ENCODE measurements around the gene RNF130.

The RNF130 gene

DNA sequence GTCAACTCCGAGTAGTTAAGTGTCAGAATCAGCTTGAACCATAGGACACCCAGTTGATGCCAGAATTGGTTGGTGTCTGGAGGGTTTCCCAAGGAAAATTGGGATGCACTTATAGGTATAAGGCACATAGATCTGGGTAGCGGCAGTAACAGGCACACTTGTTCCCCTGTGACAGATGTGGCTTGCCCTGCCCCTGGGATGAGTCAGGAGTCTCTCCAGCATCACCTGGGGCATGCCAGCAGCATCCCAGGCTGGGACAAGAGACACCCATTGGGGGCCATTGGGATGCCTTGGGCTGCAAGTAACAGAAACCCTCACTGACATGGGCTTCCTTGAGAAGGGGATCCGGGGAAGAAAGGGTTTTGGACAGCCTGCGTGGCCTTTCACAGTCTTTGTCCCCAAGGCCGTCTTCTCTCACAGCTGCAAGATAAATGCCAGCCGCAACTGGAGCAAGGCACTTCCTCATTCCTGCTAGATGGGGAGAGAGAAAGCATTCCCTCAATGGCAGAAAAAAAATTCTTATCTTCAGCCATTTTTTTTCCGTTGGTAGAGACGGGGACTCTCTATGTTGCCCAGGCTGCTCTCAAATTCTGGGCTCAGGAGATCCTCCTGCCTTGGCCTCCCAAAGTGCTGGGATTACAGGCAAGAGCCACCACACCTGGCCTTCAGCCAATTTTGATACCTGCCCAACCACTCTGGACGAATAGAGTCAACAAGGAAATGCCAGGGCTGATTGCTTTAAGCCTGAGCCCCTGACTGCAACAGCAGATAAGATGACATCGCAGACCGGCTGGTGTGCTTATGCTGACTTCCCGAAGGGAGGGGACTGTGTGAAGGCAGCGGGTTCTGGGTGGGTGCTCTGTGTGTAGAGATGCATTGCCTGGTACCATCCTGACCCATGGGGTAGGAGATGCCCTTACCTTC is 13.3 kb upstream of the RNF130 start:
- no peak for DNase-seq (ENCODE audit: low read depth)

DNA sequence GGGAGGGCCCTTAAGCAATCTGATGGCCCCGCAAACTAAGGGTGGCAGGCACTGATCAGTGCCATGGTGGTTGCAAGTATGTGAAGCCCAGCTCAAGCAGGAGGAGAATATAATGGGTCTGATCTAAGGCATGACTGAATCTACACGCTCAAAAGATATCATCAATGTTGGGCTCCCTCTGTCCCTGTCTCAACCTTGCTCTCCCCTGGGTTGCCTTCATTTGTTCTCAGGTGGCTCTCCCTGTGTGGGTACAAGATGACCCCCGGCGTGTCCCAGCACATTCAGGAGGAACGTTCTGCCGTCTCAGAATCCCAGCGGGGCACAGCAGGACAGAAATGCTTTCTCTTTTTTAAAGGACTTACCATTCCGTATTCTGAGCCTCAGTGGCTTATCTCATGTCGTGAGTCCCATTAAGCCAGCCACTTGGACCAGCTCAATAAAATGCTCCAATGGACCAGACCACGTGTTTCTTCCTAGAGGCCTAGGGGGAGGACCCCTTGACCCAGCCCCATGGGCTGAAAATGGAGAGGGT is 12.0 kb upstream of the RNF130 start:
- DNase-seq (ENCODE audit: low read depth): no peak

DNA sequence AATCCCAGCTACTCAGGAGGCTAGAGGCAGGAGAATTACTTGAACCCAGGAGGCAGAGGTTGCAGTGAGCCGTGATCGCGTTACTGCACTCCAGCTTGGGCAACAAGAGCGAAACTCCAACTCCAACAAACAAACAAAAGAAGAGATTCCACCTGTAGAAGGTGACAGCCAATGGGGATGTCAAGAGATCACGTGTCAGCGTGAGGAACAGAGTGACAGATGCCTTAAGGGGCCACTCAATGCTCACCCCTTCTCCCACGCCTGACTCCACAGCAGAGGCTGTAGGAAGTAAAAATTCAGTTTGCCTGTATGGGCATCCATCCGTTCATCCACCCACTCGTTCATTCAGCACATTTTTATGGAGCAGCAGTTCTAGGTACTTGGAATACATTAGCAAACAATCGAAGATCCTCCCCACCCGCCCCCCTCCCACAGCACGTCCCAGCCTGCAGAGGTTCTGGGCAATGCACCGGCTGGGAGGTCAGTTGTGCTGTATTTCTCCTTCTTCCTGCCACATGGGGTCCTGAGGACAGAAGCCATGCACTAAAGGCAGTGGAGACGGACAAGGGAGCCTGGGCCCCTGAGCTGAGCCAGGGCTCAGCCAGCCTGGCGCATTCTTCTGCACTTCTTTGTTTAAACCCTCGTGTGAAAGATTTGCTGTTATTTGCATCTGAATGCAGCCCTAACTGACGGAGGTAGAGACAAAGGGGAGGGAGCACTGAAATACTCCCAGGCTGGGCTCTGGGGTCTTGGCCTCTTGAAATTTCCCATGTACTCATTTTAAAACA is 11.3 kb upstream of the RNF130 start:
- DNase-seq (ENCODE audit: low read depth): no peak

DNA sequence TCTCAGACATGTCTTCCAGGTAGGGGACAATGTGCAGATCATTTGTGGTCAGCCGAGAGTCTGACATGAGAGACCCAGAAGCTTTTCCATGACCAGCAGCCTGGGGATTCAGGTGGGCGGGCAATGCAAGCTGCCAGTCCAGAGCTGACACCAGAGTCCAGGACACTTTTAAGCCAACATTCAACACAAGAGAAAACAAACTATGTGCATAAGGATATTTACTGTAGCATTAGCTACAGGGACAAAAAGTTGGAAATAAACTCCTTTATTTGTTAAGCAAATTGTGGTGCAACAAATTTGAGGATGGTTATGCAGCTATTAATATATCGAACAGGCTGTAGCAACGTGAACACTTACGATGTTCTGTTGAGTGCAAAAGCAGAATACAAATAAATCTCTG is 9.9 kb upstream of the RNF130 start:
- DNase-seq (ENCODE audit: low read depth): no peak

DNA sequence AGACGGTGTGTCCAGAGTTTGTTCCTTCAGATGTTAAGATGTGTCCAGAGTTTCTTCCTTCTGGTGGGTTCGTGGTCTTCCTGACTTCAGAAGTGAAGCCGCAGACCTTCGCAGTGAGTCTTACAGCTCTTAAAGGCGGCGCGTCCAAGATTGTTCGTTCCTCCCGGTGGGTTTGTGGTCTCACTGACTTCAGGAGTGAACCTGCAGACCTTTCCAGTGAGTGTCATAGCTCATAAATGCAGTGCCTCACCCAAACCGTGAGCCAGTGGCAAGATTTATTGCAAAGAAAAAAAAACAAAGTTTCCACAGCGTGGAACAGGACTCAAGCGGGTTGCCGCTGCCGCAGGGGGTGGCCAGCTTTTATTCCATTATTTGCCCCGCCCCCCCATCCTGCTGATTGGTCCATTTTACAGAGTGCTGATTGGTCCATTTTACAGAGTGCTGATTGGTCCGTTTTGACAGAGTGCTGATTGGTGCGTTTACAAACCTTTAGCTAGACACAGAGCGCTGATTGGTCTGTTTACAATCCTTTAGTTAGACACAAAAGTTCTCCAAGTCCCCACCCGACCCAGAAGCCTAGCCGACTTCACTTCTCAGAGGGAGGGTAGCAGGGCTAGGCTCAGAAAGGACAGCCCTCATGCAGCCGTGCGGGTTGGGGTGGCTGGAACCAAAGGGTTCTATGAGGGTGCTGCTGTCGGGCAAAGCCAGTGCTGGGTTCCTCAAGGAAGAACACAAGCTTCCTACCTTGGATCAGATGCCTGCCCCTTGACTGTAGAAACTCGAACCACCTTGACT is 9.1 kb upstream of the RNF130 start:
- no peak for DNase-seq (ENCODE audit: low read depth)

DNA sequence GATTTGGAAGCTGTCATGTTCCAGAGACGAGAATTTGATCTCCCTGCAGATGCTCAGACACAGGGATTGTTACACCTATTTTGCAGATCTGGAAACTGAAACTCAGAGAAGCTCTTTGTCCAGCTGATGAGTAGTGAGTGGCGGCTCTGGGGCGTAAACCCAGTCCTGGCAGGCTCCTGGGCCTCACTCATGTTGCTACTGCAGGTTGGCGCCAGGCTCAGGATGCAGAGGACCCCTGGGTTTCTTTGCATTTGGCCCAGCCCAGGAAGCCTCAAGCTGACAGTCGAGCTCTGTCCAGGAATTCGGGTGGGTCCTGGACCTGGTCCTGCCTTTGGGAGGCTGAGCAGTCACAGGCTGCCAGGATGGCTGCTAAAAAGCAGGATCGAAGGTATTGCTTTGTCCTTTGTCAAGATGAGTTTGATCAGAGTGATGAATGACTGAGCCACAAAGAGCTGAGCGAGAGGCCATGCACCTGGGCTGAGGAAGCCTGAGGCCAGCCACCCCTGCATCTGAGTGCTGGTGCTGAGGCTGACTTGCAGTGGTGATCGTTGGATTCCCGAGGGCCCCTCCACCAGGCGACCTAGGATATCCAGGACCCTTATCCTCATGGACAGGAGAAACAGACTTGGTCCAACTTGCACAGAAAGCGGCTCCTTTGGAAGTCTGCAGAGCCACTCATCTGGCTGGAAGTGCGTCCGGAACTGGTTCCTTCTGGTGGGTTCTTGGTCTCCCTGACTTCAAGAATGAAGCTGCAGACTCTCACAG is 8.3 kb upstream of the RNF130 start:
- DNase-seq (ENCODE audit: low read depth): no peak

DNA sequence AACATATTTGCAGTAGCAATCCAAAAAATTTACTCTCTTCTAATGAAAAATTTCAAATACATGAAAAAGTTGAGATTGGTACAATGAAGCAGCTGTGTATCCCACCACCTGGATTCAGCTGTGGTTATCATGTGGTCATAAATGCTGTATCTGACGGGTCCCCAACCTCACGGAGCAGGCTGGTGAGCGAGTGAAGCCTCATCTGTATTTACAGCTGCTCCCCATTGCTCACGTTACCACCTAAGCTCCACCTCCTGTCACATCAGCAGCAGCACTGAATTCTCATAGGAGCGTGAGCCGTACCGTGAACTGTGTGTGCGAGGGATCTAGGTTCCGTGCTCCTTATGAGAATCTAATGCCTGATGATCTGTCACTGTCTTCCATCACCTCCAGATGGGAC is 6.8 kb upstream of the RNF130 start:
- DNase-seq (ENCODE audit: low read depth): no peak

DNA sequence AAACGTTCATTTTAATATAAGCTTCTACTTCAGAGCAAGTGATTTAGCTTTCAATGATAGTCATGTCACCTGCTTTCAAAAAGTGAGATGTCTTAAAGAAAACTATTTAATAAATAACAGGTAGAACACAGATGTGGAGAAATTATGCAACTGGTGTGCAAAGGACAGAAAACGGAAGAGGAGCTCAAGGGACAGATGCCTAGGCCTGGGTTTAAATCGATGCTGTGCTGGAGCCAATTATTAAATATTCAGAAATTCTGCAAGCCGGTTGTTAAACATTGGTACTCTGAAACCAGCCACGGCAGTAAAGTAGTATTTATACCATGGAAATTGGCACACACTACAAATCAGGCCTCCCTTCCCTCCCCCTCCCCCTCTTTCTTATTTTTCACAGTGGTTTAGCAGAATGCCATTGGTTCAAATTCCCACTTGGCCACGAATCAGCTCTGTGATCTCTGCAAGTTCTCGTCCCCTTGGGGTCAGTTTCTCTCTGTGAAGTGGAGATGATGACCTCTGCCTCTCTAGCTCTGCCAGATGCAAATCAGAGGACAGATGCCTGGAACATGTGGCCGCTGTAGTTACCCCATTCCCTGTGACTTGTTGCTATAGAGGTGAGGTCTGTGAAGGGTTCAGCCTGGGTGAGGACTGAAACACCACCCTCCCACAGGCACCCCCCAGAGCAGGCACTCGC is 6.2 kb upstream of the RNF130 start:
- DNase-seq (ENCODE audit: low read depth): no peak

DNA sequence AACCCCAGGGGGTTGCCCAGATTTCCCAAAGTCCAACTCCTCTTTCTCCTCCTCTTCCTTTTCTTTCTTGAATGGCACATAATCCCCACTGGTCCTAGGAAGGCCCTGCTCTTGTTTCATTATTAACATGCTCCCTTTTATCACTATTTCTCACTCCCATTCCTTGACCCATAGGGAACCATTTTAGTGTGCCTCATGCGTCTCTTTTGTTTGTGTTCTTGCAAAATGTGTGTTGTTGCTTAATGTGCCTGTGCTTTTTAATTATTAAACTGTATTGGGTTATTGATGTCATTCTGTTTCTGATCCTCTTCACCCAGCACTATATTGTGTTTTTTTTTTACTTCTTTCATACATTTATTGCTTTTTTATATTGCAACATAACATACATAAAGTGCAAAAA is 4.1 kb upstream of the RNF130 start:
- DNase-seq (ENCODE audit: low read depth): no peak

DNA sequence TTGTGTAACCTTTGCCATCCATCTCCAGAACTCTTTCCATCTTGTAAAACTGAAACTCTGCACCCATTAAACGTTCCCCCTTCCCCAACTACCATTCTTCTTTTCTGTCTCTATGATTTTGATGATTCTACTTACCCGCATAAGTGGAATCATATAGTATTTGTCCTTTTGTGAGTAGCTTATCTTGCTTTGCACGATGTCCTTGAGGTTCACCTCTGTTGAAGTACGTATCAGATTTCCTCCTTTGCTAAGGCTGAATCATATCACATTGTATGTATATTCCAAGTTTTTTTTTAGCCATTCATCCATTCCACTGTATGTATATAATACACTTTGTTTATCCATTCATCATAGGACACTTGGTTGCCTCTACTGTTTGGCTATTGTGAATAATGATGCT is 2.9 kb upstream of the RNF130 start:
- DNase-seq (ENCODE audit: low read depth): no peak

DNA sequence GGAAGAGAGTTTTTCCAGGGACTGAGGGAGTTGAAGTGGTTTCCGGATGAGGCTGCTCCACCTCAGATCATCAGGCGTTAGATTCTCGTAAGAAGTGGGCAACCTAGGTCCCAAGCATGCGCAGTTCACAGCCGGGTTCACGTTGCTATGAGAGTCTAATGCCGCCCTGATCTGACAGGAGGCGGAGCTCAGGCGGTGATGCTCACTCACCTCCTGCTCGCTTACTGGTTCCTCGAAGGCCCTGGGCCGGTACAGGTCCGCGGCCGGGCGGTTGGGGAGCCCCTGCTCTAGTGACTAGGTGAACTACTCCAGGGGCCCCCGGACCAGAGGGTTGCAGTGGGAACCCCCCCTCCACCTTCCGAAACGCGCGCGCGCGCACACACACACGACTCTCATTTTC is 997 bp upstream of the RNF130 start:
- DNase-seq (ENCODE audit: low read depth): no peak

DNA sequence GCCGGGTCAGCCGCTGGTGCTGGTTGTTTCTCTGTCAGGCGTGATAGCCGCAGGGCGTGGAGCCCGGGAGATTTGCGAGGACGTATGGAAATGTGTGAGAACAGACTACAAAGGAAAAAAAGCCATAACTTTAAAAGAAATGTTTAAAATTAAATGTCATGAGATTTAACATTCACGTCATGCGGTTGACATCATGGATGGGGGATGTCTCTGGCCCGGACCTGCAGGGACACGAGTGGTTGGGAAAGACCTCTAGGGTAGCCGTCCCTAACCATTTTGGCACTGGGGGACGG is 643 bp upstream of the RNF130 start:
- DNase-seq (ENCODE audit: low read depth): no peak

DNA sequence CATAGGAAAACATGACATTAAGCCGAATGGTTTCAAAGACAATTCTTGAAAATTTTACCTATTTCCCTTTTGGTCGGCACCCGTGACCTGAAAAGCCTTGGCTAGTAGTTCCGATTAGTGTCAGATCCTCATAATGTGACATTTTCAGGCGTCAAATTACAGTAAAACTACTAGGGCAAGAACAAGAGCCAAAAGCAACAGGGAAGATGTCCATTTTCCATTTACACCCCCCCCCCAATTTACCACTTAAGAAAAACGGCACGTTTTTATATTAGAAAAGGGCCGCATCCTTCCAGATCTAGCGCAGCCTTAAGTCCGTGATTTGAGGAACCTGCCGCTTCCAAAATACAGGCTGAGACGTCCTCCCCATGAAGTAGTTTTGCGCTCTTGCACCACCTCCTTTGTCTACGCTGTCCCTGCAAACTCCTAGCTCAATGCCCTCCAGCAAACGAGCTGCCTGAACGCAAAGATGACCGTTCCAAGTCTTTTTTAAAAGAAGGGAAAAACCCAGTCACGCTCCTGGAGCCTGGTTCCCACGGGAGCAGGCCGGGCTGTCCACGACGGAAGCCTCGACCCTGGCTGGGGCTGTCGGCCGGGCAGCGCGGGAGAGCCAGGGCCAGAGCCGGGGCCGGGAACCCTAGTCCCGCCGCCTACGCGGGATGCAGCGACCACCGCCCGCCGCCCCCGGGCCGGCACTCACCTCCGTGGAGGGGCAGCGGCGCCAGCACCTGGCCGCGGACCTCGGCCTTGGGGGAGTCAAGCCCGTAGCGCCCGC is 616 bp downstream of the RNF130 start:
- DNase-seq (ENCODE audit: low read depth): no peak

DNA sequence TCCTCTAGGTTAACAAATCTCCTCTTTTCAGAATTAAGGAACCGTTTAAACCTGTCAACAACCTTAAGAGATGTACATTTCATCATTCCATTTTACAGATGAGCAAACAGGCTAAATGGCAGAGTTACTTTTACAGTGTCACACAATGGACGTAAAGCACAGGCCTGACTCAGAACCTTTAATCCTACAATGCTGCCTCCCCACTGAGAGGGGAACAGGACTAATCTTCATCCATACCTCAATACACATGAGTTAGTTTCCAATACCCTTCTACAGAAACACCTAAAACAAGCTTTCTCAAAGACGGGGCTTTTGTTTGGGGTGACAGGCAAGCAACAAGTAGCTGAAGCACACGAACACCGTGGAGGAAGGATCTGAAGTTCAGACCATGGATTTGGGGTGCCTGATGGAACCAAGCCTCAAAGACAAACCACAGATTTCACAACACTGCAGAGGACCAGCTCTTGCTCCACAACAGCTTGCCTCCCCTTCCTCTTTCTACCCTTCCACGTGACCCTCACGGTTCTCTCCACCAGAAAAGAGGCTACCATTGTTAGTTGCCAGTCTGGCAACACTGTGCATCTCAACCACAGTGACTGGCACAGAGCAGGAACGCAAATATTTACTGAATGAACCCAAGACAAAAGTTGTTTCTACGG is 1.8 kb downstream of the RNF130 start:
- DNase-seq (ENCODE audit: low read depth): no peak

DNA sequence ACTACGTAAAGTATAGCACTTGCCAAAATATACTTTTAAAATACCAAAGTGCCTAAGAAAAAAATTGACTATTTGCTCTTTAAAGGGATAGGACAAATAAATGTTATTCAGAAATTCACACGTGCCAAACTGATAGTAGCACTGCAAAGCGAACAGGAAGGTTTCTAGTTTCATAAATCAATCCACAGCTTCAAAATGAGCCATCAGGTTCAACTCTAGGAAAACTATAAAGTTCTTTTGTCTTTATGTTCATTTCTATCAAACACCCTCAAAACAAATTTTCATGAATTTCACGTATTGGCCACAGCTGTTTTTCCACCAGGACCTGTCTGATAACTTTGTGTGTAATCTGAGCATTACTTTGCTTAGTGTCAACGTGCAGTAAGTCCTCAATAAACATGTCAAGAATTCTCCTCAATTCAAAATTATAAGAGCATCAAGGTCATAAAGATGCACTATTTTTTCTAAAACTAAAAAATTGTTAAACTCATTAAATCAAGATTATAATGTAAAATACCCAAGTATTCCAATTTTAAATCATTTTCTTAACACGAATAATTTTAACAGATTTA is 3.0 kb downstream of the RNF130 start:
- no peak for DNase-seq (ENCODE audit: low read depth)

DNA sequence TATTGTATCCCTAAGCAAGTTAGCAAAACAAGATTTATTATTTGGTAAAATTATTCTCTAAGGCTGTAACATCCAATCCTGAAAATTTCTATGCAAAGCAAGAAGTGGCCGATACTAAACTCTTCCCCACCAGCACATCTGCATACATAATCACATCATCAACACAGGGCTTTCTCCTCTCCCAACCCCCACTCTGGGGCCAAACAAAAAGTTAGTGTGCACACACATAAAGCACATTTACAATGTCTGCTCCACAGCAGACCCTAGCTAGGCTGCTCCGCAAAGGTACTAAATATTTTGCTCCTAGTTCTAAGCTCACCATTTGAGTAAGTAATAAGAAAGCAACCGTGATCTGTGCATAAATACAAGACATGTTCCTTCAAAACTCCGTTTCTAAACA is 3.6 kb downstream of the RNF130 start:
- no peak for DNase-seq (ENCODE audit: low read depth)

DNA sequence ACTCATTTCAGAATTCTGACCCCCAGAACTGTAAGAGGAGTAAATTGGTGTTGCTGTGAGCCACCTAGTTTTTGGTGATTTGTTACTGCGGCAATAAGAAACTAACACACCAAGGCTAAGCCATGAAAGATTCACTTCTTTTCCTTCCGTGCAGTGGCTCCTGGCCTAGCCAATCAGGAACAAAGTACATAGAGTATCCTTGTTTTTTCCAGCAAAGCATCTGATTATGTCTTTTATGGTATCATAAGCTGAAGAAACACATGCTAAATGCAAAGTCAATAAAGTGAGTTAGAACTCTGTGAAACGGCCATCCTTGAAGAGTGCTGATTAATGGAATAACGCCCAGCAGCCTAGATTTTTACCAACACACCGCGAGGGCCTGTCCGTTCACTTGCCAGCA is 11.4 kb downstream of the RNF130 start:
- DNase-seq (ENCODE audit: low read depth): no peak

DNA sequence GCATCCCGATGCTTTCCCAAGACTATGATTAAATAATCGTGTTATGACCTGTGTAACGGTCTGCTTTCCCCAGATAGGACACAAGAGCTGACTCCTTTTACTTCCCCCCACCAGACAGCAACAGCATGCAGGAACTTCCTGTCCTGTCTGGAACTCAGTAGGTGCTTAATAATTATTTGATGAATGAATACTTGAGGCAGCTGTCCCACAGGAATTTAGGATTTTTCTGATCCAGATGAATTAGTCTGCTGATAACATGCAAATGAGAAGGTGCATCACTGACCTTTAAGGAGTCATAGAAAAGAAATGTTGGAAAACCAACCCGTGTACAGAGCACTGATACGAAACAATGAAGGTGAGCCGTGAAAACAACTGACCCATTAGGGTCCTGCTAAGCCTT is 12.2 kb downstream of the RNF130 start:
- DNase-seq (ENCODE audit: low read depth): no peak

DNA sequence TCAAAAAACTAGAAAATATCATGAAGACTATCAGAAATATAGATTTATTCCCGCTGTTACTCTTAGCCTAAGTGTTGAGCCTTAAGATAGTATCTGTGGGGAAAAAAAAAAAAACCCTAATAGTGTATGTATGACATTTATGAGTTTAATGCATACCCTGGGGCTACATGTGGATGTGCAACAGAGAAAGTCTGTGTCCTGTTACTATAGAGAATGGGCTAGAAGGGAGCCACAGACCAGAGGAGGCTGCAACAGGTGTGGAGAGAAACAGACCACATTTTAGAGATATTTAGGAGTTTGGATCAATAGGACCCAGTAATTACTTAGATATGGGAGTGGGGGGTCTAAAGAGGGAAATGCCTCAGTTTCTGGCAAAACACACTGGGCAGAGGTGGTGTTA is 15.4 kb downstream of the RNF130 start:
- DNase-seq (ENCODE audit: low read depth): no peak

DNA sequence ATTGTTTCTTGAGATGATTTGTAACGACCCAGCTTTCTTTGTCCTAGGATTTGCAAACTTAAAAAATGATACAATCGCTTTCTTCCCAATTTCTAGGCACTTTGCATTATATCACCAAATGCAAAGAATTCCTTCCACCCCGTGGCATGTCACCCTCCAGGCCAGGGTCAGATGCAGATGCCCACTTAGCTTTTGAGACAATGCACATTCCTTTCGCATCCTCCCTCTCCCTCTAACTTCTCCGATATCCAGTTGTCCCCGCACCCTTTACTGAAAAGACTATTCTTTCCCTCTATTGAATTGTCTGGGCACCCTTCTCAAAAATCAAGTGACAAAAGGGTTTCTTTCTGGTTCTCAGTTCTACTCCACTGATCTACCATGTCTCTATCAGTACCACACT is 17.3 kb downstream of the RNF130 start:
- no peak for DNase-seq (ENCODE audit: low read depth)

All from stimulated activated CD8-positive, alpha-beta memory T cell treated with anti-CD3 and anti-CD28 coated beads, Interleukin-12 subunit alpha, Interleukin-12 subunit beta, amount 100 ng/mL, for 1 hour (primary cell).